Nephron (organoid): ENCODE measurements around the gene ABI2.
"Not testable (repeated sequence)": the region's sequence is repeated elsewhere in the genome, so short reads cannot be mapped to it uniquely, and the experiment has no call there.

Experiments used
- H3K27ac Mint-ChIP-seq, 3 experiments: 2 replicates each; pipeline ENCODE4 v1.8.0; 2020; ENCODE audit warnings: mixed read lengths in 3 of 3, mild to moderate bottlenecking in 2 of 3, moderate library complexity in 1 of 3
- H3K27me3 Mint-ChIP-seq: 2 replicates; pipeline ENCODE4 v1.8.0; 2021; ENCODE audit warnings: low read depth, mild to moderate bottlenecking, moderate library complexity, mixed read lengths
- H3K36me3 Mint-ChIP-seq: 2 replicates; pipeline ENCODE4 v1.8.0; 2020; ENCODE audit warnings: low read depth, mixed read lengths
- H3K4me1 Mint-ChIP-seq: 2 replicates; pipeline ENCODE4 v1.8.0; 2020; ENCODE audit warnings: mixed read lengths
- H3K4me3 Mint-ChIP-seq, 3 experiments: 2 replicates each; pipeline ENCODE4 v1.8.0; 2020; ENCODE audit warnings: mild to moderate bottlenecking in 3 of 3, mixed read lengths in 3 of 3, moderate library complexity in 2 of 3
- H3K9me3 Mint-ChIP-seq: 2 replicates; pipeline ENCODE4 v1.8.0; 2020; ENCODE audit warnings: mixed read lengths
- TF ChIP-seq, protein P1 (sequence below), 3 experiments: fragments of 200-600 bp; sonication (generic); IDR thresholded peaks; one replicate each; pipeline ENCODE4 v1.5.0; 2021; ENCODE audit warnings: antibody characterized with exemption in 3 of 3; ENCODE audit not compliant: unreplicated experiment in 3 of 3

Gene ABI2

DNA sequence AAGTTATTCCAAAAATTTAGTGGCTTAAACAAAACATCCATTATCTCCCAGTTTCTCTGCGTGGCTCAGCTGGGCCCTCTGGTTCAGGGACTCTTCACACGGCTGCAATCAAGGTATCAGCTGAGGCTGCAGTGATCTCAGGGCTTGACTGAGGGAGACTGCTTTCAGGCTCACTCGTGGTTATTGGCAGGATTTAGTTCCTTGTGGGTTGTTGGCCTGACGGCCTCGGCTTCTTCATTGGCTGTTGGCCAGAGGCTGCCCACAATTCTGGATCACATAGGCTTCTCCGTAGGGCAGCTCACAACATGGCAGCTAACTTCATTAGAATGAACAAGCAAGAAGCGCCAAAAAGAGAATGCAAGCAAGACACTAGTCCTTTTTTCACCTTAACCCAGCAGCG is 90.1 kb downstream of the ABI2 start:
- H3K36me3 Mint-ChIP-seq, result peaks cover 79% of the 10 kb centered on the region
- no peaks in the 10 kb centered on the region for H3K27me3 Mint-ChIP-seq
- no peak overlapping the region for H3K4me3 Mint-ChIP-seq
- H3K27ac Mint-ChIP-seq, result no peak overlapping the region
- H3K9me3 Mint-ChIP-seq, result peaks cover 4% of the 10 kb centered on the region
- no peaks in the 10 kb centered on the region for H3K4me1 Mint-ChIP-seq
- TF ChIP-seq, protein P1, sequence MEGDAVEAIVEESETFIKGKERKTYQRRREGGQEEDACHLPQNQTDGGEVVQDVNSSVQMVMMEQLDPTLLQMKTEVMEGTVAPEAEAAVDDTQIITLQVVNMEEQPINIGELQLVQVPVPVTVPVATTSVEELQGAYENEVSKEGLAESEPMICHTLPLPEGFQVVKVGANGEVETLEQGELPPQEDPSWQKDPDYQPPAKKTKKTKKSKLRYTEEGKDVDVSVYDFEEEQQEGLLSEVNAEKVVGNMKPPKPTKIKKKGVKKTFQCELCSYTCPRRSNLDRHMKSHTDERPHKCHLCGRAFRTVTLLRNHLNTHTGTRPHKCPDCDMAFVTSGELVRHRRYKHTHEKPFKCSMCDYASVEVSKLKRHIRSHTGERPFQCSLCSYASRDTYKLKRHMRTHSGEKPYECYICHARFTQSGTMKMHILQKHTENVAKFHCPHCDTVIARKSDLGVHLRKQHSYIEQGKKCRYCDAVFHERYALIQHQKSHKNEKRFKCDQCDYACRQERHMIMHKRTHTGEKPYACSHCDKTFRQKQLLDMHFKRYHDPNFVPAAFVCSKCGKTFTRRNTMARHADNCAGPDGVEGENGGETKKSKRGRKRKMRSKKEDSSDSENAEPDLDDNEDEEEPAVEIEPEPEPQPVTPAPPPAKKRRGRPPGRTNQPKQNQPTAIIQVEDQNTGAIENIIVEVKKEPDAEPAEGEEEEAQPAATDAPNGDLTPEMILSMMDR (IDR thresholded peaks at IDR 0.05; ENCODE audit: unreplicated experiment in 3 of 3), result no peak

DNA sequence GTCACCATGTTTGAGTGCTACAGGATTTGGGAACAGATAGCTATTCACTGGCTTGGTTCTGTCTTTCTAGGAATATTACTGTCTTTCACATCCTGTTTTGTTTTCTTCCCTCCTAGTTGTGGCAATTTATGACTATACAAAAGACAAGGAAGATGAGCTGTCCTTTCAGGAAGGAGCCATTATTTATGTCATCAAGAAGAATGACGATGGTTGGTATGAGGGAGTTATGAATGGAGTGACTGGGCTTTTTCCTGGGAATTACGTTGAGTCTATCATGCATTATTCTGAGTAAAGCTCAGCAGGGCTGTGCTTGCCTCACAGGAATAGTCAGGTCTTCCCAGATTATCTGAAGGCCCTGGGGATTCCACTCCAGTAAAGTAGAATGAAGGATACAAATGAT is 98.9 kb downstream of the ABI2 start:
- peaks cover 62% of the 10 kb centered on the region for H3K36me3 Mint-ChIP-seq
- no peaks in the 10 kb centered on the region for H3K4me1 Mint-ChIP-seq
- H3K27ac Mint-ChIP-seq, result peak overlapping the region in 1 of 3 experiments; percentile 39
- no peak overlapping the region for H3K4me3 Mint-ChIP-seq
- no peaks in the 10 kb centered on the region for H3K27me3 Mint-ChIP-seq
- no peaks in the 10 kb centered on the region for H3K9me3 Mint-ChIP-seq
- TF ChIP-seq, protein P1 (IDR thresholded peaks at IDR 0.05; ENCODE audit: unreplicated experiment in 3 of 3), result no peak

DNA sequence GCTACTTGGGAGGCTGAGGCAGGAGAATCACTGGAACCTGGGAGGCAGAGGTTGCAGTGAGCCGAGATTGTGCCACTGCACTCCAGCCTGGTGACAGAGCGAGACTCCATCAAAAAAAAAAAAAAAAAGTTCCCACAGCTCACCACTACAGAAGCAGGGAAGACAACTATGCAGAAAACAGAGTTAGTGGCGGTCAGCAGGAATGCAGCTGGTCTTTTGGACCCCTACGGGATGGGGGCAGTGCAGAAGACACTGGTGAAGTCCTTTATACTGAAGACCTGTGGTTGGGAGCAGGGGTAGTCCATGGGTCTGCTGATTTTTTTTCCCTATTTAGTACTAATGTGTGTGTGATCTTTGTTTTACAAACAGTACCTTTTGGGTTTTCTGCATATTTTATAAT is 101.4 kb downstream of the ABI2 start:
- not testable (repeated sequence) for H3K9me3 Mint-ChIP-seq, H3K27ac Mint-ChIP-seq, H3K27me3 Mint-ChIP-seq, H3K4me3 Mint-ChIP-seq, H3K4me1 Mint-ChIP-seq
- H3K36me3 Mint-ChIP-seq, result peaks cover 53% of the 10 kb centered on the region

DNA sequence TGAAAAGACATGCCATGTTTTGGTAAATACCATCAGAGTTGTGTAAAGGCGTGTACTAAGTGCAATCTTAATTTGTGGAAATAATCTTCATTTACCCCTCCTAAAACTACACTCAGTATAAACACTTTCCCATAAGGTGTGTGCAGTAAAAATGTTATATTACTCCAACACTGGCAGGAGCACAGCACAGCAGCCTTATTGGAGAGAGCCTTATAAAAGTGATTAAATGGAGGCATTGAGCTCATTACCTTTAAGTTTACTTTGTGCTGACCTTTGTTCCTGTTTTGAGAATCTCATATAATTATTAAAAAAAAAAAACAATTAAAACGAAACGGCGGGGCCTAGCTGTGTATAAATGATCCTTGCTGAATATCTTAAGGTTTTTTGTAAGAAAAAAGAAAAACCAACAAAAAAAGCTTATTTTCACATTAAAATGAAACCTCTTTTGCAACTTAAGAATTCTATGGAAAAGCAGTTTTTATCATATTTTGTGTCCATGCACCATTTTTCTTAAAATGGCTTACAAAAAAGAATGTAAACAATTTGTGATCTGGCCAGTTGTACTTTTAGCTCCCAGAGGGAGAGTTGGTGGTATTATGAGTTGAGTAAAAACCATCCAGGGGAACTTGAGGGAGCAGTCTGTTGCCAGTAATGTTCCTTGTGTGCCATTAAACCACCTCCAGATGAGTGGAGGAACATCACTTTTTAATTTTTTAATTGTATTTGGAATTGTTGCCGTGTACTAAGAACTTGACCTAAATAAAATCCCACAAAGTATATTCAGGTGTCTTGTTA is 103.4 kb downstream of the ABI2 start:
- Mint-ChIP-seq H3K4me1 (peaks cover 6% of the 10 kb centered on the region), H3K27ac (peak overlapping the region in 1 of 3 experiments; percentile 38), H3K9me3 (no peaks in the 10 kb centered on the region), H3K27me3 (no peaks in the 10 kb centered on the region), H3K36me3 (peaks cover 40% of the 10 kb centered on the region), H3K4me3 (no peak overlapping the region)
- TF ChIP-seq, protein P1 (IDR thresholded peaks at IDR 0.05; ENCODE audit: unreplicated experiment in 3 of 3), result no peak

DNA sequence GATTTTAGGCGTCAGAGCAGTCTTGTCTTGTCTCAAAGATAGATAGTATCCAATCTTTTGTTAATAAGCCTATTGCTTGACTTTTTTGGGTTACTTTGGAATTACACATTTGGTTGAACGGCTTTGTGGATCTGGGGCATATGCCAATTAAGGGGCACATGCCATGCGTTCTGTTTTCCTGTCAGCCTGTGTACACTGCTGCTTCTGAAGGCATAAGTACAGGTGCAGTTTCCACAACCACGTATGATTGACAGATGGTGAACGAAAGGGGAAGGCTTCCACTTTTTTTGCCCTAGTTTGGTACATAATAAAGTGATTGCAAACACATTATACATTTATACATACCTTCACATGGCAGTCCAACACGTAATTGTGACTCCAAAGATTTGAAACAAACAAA is 104.6 kb downstream of the ABI2 start:
- TF ChIP-seq, protein P1 (IDR thresholded peaks at IDR 0.05; ENCODE audit: unreplicated experiment in 3 of 3), result no peak
- Mint-ChIP-seq H3K9me3 (no peaks in the 10 kb centered on the region), H3K27me3 (no peaks in the 10 kb centered on the region), H3K27ac (peak overlapping the region in 2 of 3 experiments; percentile 38 to 49), H3K4me1 (peaks cover 6% of the 10 kb centered on the region), H3K4me3 (no peak overlapping the region), H3K36me3 (peaks cover 34% of the 10 kb centered on the region)

DNA sequence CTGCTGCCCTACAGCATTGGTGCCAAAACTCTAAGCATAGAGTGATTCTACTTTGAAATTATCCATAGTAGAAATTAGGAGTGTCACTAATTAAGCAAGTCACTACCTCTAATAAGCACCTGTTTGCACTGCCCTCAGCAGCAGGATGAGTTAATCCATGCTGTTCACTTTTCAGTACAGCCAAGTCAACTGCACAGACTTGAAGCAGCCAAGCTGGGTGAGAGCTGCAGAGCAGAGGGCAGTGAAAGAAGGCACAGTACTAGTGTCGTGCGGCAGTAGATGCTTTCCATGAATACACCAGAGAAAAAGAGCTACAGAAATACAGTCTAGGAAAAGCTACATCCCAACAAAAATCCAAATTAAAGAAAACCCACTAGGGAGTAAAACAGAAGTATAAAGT is 108.3 kb downstream of the ABI2 start:
- Mint-ChIP-seq H3K9me3 (no peaks in the 10 kb centered on the region), H3K36me3 (peaks cover 33% of the 10 kb centered on the region), H3K4me1 (peaks cover 22% of the 10 kb centered on the region), H3K4me3 (no peak overlapping the region), H3K27me3 (no peaks in the 10 kb centered on the region), H3K27ac (peak overlapping the region in 2 of 3 experiments; percentile 9 to 12)
- TF ChIP-seq, protein P1 (IDR thresholded peaks at IDR 0.05; ENCODE audit: unreplicated experiment in 3 of 3), result no peak
